SK-N-SH treated with all-trans-retinoic acid at 6 μM for 48 hours (cell line): Measurements from ENCODE around the gene TMEM164.
A peak's percentile ranks its signal among the peaks of the same experiment; 100 is the strongest.

Source experiments
- ATAC-seq: fragments of 200-7000 bp; cut with Tn5 transposase; 3 replicates; pipeline ENCODE4 v1.9.1; 2020; ENCODE audit warnings: mild to moderate bottlenecking, moderate library complexity
- ARNTL ChIP-seq: fragments of 450-650 bp; formaldehyde crosslinking; IDR thresholded peaks from 2 replicates; pipeline ENCODE4 v1.5.0; 2020; ENCODE audit warnings: low read depth, mild to moderate bottlenecking, moderate library complexity, borderline replicate concordance
- BACH2 ChIP-seq: fragments of 250-450 bp; sonication (Bioruptor Pico); IDR thresholded peaks from 2 replicates; pipeline ENCODE4 v1.9.0; 2021; ENCODE audit warnings: mild to moderate bottlenecking, borderline replicate concordance
- CSDC2 ChIP-seq: fragments of 250-450 bp; sonication (Bioruptor Pico); IDR thresholded peaks from 2 replicates; pipeline ENCODE4 v1.5.0; 2020; ENCODE audit warnings: mild to moderate bottlenecking, moderate library complexity
- CSRNP3 ChIP-seq: fragments of 250-450 bp; sonication (Bioruptor Pico); IDR thresholded peaks from 2 replicates; pipeline ENCODE4 v1.5.1; 2021; ENCODE audit warnings: mild to moderate bottlenecking, moderate library complexity
- ESRRG ChIP-seq: fragments of 250-450 bp; sonication (Bioruptor Pico); IDR thresholded peaks from 2 replicates; pipeline ENCODE4 v1.6.1; 2021; ENCODE audit warnings: mild to moderate bottlenecking
- GLIS3 ChIP-seq: fragments of 250-450 bp; sonication (Bioruptor Pico); IDR thresholded peaks from 2 replicates; pipeline ENCODE4 v1.5.0; 2020; ENCODE audit warnings: mild to moderate bottlenecking, moderate library complexity
- ISL1 ChIP-seq: fragments of 250-450 bp; sonication (Bioruptor Pico); IDR thresholded peaks from 2 replicates; pipeline ENCODE4 v2.1.2; 2022; ENCODE audit warnings: mild to moderate bottlenecking, moderate library complexity
- OSR1 ChIP-seq: fragments of 250-450 bp; sonication (Bioruptor Pico); IDR thresholded peaks from 2 replicates; pipeline ENCODE4 v1.8.0; 2022; ENCODE audit warnings: moderate library complexity, mild to moderate bottlenecking, inconsistent platforms
- PATZ1 ChIP-seq: fragments of 250-450 bp; sonication (Bioruptor Pico); IDR thresholded peaks from 2 replicates; pipeline ENCODE4 v1.8.0; 2020; ENCODE audit warnings: mild to moderate bottlenecking, moderate library complexity, borderline replicate concordance
- PPARA ChIP-seq: fragments of 250-450 bp; sonication (Bioruptor Pico); IDR thresholded peaks from 2 replicates; pipeline ENCODE4 v1.5.0; 2020; ENCODE audit warnings: mild to moderate bottlenecking, borderline replicate concordance
- RARB ChIP-seq: fragments of 250-450 bp; sonication (Bioruptor Pico); IDR thresholded peaks from 2 replicates; pipeline ENCODE4 v1.8.0; 2021; ENCODE audit warnings: mild to moderate bottlenecking, moderate library complexity
- SNAI2 ChIP-seq: fragments of 250-450 bp; sonication (Bioruptor Pico); IDR thresholded peaks from 2 replicates; pipeline ENCODE4 v1.5.0; 2020; ENCODE audit warnings: mild to moderate bottlenecking, moderate library complexity
- TCF4 ChIP-seq: fragments of 250-450 bp; sonication (Bioruptor Pico); IDR thresholded peaks from 2 replicates; pipeline ENCODE4 v1.8.0; 2021; ENCODE audit warnings: mild to moderate bottlenecking, moderate library complexity, borderline replicate concordance
- TOX ChIP-seq: fragments of 250-450 bp; sonication (Bioruptor Pico); IDR thresholded peaks from 2 replicates; pipeline ENCODE4 v1.8.0; 2021; ENCODE audit warnings: mild to moderate bottlenecking, moderate library complexity, borderline replicate concordance
- TSHZ2 ChIP-seq: fragments of 250-450 bp; sonication (Bioruptor Pico); IDR thresholded peaks from 2 replicates; pipeline ENCODE4 v1.5.0; 2020; ENCODE audit warnings: mild to moderate bottlenecking, moderate library complexity
- ZC3H10 ChIP-seq: fragments of 250-450 bp; sonication (Bioruptor Pico); IDR thresholded peaks from 2 replicates; pipeline ENCODE4 v1.5.1; 2021; ENCODE audit warnings: mild to moderate bottlenecking, moderate library complexity
- ZNF565 ChIP-seq: fragments of 450-650 bp; formaldehyde crosslinking; conservative IDR thresholded peaks from 2 replicates; pipeline ENCODE4 v1.5.0; 2020; ENCODE audit warnings: low read depth, mild to moderate bottlenecking, moderate library complexity
- ZNF70 ChIP-seq: fragments of 450-650 bp; formaldehyde crosslinking; IDR thresholded peaks from 2 replicates; pipeline ENCODE4 v1.5.0; 2020; ENCODE audit warnings: mild to moderate bottlenecking, moderate library complexity
- ZNF8 ChIP-seq: fragments of 450-650 bp; formaldehyde crosslinking; IDR thresholded peaks from 2 replicates; pipeline ENCODE4 v1.5.0; 2020; ENCODE audit warnings: mild to moderate bottlenecking, moderate library complexity
- TF ChIP-seq, protein P1 (sequence below): fragments of 250-450 bp; sonication (Bioruptor Pico); IDR thresholded peaks from 2 replicates; pipeline ENCODE4 v1.5.1; 2020; ENCODE audit warnings: low read depth, mild to moderate bottlenecking, moderate library complexity

Gene TMEM164

DNA sequence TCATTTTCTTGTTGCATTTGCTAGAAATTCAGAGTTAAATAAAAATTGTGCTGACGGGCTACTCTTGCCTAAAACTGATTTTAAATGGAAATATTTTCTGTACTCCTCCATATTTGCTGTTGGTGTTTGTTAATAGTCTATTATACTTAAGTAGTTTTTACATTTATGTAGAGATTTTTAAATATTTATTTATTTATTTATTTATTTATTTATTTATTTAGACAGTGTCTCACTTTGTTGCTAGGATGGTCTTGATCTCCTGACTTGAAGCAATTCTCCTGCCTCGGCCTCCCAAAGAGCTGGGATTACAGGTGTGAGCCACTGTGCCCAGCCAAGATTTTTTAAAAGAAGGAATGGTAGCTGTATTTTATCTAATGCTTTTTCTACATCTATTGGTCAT lies 68.1 kb downstream of the TMEM164 start:
- ATAC-seq, result no peak
- TF ChIP-seq ZNF565 (CRISPR knock-in tag) (no peak), BACH2 (CRISPR knock-in tag) (no peak)

GRCh38 chrX:110081320-110081719 lies 78.4 kb downstream of the TMEM164 start:
- TF ChIP-seq SNAI2 (CRISPR knock-in tag) (no peak), ZC3H10 (CRISPR knock-in tag) (no peak), TSHZ2 (no peak), CSRNP3 (no peak), CSDC2 (CRISPR knock-in tag) (no peak)
- TF ChIP-seq, protein P1, sequence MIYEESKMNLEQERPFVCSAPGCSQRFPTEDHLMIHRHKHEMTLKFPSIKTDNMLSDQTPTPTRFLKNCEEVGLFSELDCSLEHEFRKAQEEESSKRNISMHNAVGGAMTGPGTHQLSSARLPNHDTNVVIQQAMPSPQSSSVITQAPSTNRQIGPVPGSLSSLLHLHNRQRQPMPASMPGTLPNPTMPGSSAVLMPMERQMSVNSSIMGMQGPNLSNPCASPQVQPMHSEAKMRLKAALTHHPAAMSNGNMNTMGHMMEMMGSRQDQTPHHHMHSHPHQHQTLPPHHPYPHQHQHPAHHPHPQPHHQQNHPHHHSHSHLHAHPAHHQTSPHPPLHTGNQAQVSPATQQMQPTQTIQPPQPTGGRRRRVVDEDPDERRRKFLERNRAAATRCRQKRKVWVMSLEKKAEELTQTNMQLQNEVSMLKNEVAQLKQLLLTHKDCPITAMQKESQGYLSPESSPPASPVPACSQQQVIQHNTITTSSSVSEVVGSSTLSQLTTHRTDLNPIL, result no peak
- no peak for ATAC-seq

DNA sequence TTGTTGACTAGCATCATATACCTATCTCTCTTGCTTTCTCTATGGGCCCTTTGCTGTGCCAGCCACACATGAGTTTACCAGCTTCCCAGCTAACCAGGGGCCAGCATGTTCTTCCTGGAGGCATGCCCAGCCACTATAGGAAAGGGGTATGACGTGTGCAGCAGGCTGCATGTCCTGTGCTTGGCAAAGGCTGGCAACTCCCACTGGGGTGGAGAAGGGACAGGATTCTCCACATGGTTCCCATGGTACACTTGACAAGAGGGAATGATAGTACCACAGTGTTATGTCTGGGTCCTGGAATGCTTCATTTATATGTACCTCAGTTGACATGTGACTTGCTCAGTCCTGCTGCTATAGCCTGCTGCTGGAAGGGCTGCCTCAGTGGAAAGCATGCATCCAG lies 78.8 kb downstream of the TMEM164 start:
- TF ChIP-seq PPARA (no peak), BACH2 (CRISPR knock-in tag) (no peak), TOX (CRISPR knock-in tag) (no peak), ZNF70 (CRISPR knock-in tag) (no peak), ZNF8 (no peak), OSR1 (no peak), PATZ1 (CRISPR knock-in tag) (no peak), CSDC2 (CRISPR knock-in tag) (no peak), TSHZ2 (no peak), ISL1 (CRISPR knock-in tag) (no peak), ESRRG (CRISPR knock-in tag) (no peak), ZC3H10 (CRISPR knock-in tag) (no peak), TCF4 (CRISPR knock-in tag) (no peak), ZNF565 (CRISPR knock-in tag) (no peak), GLIS3 (CRISPR knock-in tag) (no peak), RARB (CRISPR knock-in tag) (no peak), ARNTL (CRISPR knock-in tag) (no peak)
- TF ChIP-seq, protein P1, result no peak

More for the DNA sequence above, 78.8 kb downstream of the TMEM164 start:
- ATAC-seq, result peak; percentile 73
